NCI-H2227 (cell line): Measurements from ENCODE around the gene PRKAR1B.

Source experiments
- DNase-seq: peaks from one replicate; lab custom pipeline; 2025; ENCODE audit not compliant: unreplicated experiment; lab: John Stamatoyannopoulos, UW

Gene PRKAR1B

DNA sequence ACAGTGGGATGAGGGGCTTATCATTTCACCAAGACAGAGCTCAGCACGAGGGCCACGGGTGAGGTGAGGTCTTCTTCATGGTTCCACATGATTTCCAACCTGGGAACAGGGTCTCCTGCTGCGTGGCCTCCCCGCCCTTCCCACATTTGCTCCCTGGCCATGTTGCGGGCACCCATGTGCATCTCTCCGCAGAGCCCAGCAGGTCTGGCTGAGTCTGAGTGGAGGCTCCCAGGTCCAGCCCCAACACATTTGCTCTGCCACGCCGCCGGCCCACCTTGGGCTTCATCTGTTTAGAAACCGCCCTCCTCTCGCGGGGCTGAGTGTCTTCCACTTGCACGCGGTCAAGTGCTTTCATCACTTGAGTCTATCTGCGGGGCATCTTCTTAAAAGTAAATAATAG is 14.8 kb upstream of the PRKAR1B start:
- DNase-seq, result no peak

DNA sequence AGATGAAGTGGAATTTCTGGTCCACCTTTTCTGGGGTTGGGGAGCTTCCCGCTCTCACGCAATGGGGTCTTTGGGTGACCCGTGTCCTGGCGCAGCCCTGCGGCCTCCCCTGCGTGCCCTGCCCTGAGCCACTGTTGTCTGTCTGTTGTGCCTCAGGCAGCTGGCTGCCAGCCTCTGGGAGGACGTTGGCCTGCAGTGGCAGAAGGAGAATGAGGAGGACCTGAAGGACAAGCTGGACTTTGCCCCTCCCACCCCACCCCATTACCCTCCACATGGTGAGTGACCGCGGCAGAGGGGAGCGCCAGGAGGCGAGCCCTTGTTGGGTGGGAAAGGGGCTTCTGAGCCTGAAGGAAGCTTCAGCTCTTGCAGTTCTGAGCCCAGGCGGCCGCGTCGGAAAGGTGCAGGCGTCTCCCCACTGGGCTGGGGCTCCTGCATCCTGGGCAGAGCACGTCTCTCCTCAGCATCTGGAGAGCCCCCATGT is 14.2 kb upstream of the PRKAR1B start:
- DNase-seq, result no peak

DNA sequence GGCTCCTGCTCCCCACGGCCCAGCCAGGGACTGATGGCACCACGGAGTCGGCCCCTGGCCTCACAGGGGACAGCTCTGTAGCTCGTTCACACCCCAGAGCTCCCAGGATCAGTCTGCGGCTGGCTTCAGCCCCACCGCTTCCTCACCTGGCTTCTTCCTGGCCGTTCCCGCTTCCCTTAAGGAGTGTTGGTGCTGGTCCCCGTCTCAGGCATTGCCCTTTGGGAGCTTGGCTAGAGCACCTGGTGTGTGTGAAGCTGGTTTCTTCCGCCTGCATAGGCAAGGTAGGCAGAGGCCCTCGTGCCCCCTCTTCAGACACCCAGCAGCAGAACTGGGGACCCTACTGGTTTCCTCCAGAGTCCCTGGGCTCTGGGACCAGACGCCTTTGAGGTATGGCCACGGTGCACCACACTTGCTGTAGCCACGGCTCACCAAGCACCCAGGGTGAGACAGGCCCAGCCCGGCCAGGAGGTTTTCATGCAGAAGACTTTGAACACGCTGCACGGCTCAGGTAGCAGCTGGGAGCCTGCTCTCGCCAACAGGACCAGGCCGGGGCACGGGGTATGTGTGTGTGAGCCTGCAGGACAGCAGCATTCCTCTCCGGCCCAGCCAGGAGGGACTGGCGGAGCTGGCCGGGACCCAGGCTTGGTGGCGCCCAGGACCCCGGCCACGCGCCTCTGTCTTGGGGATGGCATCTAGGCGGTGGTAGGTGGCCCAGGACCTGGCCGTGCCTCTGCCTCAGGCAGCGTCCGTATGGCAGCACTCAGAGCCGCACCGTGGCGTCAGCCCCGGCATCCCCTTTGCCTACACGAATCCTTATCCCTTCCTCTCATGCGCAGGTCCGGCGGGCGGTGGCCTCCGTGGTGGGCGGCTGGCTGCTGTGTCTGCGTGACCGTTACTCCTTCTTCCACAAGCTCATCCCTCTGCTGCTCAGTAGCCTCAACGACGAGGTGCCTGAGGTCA is 13.2 kb upstream of the PRKAR1B start:
- no peak for DNase-seq

DNA sequence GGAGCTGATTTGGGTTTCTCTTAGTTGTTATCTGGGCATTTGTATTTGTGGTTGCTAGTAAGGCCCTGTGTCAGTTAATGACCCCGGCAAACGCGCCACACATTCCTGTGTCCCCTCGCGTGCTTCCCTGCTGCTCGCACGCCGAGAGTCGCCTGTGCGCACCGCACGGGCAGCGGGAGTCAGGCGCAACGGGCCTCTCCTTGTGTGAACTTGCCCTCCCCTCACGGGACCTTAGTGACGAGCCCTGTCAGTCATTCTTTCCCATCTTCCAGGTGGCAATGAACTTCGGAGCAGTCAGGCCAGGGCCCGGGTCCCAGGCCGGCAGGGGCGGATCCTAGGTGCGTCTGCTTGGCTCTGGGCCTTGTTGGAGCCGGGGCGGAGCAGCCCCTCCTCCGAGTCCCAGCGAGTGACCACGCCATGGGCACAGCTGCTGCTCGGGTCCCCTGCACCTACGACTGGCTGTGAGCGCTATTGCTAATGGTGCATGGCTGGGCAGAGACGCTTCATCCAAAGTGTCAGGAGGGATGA is 12.4 kb upstream of the PRKAR1B start:
- DNase-seq, result no peak

DNA sequence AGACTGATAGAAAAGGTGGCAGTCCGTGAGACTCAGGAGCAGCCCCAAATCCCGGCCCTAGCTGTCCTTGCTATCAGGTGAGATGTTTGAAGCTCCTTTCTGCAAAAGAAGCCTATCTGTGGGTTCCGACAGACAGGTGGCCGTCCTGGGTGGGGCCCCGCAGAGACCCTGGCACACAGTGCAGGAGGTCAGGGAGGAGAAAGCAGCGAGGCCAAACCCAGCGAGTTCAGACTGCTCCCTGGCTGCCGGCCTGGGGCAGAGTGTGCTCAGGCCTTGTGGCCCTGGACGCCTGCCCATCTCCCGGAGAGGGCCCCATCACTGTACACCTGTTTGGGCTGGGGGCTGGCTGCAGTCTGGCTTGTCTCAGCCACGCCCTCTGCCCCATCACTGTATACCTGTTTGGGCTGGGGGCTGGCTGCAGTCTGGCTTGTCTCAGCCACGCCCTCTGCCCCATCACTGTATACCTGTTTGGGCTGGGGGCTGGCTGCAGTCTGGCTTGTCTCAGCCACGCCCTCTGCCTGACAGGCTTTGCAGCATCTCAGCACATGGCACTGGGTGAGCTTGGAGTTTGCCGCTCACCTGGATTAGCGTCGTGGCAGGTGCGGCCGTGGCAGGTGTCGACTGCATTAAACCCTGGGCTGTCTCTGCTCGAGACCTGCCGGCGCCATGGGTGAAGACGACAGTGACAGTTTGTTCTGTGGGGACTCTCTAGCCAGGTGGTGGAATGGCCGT is 11.8 kb upstream of the PRKAR1B start:
- no peak for DNase-seq

DNA sequence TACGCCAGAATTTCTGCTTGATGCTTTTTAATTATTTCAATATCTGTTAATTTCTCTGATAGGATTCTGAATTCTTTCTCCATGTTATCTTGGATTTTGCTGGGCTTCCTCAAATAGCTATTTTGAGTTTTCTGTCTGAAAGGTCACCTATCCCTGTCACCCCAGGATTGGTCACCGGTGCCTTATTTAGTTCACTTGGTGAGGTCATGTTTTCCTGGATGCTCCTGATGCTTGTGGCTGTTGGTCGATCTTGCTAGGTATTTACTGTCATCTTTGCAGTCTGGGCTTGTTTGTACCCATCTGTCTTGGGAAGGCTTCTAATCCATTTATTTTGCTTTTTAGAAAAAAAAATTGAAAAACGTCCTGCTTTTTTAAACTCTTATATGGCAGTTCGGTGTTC is 11.2 kb upstream of the PRKAR1B start:
- no peak for DNase-seq

DNA sequence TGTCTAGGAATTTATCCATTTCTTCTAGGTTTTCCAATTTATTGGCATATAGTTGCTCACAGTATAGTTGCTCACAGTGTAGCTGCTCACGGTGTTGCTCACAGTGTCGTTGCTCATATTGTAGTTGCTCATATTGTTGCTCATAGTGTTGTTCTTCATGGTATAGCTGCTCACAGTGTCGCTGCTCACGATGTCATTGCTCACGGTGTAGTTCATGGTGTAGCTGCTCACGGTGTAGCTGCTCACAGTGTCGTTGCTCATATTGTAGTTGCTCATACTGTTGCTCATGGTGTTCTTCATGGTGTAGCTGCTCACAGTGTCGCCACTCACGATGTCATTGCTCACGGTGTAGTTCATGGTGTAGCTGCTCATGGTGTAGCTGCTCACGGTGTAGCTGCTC is 7.7 kb upstream of the PRKAR1B start:
- DNase-seq, result no peak

DNA sequence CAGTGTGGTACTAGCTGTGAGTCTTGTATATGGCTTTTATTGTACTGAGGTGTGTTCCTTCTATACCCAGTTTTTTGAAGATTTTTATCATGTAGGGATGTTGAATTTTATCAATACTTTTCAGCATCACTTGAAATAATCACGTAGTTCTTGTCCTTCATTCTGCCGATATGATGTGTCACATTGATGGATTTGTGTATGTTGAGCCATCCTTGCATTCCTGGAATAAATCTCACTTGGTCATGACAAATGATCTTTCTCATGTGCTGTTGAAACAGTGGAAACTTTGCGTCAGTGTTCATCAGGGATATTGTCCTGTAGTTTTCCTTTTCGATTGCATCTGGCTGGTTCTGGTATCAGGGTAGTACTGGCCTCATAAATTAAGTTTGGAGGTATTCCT is 7.1 kb upstream of the PRKAR1B start:
- DNase-seq, result no peak

DNA sequence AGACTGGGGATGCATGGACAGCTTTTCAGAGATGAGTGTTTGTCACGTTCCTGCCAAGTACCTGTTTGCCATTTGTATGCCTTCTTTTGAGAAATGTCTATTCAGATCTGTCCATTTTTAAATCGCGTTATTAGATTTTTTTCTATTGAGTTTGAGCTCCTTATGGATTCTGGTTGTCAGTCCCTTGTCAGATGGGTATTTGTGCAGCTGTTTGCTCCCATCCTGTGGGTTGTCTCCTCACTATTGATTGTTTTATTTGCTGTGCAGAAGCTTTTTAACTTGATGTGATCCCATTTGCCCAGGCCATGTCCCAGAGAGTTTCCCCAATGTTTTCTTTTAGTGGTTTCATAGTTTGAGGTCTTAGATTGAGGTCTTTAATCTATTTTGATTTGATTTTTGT is 5.5 kb upstream of the PRKAR1B start:
- DNase-seq, result no peak

DNA sequence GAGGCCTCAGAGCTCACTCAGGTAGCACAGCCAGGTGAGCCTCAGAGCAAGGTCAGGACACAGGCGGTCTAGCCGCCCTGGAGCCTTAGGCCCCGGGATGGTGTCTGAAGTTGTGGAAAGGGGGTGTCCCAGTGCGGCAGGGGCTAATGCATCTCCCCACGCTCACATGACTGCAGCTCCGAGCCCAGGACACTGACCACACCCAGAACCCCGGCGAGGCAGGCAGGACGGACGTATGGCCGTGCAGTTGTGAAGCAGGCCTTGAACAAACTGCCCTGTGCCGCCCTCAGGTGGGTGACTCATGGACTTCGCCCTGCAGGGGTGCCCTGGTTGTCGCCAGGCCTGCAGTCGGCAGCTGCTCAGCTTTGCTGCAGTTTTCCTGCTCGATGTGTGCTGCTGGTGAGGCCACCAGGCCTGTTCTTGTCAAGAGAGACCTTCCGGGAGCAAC is 5.0 kb upstream of the PRKAR1B start:
- no peak for DNase-seq

DNA sequence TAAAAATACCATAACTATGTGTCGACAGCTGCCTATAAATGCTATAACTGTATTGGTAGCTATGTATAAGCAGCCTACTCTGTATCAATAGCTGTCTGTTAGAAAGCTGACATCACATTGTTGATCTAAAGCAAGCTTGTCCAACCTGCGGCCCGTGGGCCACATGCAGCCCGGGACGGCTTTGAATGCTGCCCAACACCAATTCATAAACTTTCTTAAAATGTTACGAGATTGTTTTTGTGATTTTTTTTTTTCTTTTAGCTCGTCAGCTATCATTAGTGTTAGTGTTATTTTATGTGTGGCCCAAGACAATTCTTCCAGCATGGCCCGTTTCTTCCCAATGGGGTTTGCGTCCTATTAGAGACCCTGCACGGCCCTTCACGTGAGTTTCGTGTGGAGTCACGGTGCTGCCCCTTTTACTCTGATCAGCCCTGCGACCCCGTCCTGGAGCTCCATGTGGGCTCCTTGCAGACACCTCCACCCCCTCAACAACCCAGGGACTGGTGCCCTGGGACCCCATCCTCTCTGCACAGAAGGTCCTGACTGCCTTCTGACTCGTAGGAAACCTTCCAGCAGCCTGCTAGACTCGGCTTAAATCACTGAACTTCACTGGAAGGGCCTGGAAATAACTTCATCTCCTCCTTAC is 4.5 kb upstream of the PRKAR1B start:
- no peak for DNase-seq

DNA sequence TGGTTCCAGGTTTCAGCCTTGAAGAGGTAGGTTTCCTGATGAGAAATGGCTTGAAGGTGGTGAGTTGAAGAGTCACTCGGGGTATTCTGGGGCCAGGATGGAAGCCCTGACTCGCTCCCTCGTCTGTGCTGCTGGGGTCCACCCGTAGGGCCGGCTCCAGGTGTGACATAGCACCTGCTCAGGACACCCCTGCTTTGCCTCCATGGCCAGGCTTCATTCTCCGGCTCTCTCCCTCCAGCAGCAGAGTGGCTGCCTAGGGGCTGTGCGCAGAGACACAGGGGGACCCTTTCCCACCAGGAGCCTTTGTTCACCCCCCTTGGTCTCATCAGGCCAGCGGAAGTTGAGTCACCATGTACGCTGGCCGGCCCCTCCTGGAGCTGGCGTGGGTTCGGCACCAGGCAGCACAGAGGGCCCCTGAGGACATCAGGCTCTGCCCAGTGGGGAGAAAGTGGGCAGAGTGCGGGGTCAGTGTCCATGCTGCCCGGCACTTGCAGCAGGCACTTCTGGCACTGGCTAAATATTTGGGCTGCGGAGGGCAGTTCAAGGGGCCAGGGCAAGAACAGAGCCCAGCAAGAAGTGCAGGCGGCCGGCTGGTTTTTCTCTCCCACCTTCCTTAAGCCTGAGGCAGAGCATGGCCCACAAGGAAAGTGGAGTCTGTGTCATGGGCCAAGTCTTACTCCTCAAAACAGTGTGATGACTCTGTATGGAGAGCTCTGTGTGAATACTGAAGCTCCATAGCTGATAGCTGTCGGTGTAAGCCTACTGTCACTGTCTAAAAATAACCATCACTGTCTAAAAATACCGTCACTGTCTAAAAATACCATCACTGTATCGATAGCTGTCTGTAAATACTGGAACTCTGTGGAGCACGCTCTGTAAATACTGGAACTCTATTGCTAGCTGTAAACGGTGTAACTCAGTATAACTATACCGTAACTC is 3.7 kb upstream of the PRKAR1B start:
- no peak for DNase-seq

DNA sequence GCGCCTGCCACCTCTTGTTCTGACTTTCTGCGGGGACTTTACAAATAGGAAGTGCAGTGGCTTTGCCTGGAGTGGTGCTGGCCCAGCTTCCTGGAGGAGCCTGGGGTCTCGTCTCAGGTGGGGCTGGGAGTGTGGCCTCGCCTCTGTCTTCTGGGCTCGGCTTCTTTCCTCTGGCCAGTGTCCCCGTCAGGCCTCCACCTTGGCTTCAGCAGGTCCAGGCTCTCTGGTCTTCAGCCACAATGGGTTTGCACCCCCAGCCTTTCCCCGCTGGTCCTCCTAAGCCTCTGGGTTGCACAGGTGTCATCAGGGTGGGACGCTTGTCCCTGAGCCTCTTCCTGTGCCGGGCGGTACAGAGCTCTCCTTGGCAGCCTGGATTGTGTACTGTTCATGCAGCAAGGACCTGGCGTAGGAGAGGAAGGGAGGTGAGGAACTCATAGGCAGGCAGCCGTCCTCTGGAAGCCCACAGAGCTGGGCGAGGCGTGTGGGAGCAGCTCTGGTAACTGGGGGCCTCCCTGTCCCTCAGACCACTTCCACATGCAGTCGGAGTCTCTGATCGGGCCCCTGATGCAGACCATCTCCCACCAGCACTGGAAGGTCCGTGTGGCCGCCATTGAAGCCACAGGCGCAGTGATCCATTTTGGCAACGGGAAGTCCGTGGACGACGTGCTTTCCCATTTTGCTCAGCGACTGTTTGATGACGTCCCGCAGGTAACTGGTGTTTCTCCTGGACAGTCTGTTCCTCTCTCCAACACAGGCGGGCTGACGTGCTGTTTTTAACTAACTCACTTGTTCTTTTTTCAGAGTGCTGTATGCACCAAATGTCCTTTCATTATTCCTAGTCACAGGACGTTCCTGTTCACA is 2.3 kb upstream of the PRKAR1B start:
- no peak for DNase-seq

DNA sequence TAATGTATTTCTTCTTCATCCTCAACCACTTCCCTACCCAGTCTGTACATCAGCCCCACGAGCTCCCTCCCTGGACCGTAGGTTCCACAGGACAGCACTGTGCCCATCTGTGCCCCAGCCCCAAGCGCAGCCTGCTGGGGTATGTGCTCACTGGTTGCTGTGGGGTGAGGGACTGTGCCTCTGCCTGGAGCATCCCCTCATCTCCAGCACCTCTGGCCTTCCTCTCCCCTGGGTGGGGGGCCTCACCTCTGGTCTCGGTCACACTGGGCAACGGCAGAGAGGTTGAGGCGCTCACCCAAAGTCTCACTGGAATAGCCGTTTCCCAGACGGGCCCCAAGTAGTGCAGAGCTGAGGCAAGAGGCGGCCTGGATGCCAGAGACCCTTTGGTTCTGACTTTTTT is 1.5 kb upstream of the PRKAR1B start:
- no peak for DNase-seq

DNA sequence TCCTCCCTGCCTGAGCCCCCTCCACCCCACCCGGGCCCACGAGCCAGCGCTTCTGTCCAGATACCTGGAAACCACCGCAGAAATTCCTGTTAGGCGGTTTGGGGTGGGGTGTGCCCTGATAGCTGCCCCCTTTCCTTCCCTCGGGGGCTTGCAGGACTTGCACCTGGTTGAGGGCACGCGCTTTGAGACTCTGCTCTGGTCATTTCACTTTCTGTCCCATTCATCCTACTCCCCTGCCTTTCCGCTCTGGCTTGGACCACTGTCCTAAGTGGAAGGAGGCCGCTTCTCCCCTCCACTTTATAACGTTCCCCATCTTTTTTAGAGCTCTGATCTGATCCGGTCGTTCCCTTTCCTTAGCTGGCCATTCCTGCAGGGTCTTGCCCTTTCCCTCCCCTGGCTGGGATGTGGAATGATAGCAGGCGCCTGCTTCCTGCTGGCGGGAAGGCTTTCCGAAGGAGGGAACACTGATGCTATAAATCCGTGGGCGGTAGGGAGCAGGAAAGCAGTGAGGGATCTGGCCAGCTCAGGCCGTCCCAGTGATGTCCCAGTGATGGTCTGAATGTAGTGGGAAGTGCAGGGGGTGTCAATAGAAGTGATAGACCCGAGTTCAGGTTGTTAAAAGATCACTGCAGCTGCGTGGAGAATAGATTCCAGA is 852 bp upstream of the PRKAR1B start:
- no peak for DNase-seq

DNA sequence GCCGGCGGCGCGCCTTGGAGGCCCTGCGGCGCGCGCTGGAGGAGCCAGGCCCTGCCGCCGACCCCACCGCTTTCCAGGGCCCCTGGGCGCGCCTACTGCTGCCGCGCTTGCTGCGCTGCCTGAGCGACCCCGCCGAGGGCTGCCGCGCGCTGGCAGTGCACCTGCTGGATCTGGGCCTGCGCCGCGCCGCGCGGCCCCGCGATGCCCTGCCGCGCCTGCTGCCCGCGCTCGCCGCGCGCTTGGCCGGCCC is 302 bp downstream of the PRKAR1B start:
- DNase-seq, result no peak

DNA sequence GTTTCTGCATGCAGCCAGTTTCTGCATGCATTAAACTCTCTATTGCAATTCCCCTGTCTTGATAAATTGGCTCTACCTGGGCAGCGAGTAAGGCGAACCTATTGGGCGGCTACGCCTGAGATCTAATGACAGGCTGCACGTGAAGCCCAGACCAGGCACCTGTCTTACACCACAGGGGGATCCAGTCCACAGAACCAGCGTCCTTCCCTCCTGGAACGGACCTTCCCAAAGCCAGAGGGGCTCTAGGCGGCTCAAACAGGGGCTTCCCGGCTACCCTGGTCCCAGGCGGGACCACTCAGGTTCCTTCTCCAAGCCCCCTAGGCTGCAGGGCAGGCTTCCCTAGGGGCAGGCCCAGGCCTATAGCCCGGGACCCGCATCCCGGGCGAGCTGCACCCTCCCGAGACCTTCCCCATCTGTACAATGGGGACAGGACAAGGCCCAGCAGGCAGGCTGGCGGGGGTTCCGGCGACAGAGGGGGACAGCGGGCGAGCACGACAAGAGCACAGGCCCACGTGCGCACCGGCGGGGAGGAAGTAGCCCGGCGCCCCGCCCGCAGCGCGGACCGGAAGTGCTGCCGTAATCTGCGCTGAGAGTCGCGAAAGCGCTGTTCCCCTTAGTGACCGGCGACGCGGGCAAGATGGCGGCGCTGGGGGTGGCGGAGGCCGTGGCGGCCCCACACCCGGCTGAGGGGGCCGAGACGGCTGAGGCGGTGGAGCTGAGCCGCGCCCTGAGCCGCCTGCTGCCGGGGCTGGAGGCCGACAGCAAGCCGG is 812 bp downstream of the PRKAR1B start, which contains the start of gene DNAAF5:
TSS of gene DNAAF5 (plus strand) at position 616 of the 770 bp plus-strand sequence. CDS start at position 638, 22 bp downstream.
- peak; percentile 92 for DNase-seq
